ENCODE measurements around the gene ZNF32.

GRCh38 chr10:43667317-43667731, 18.6 kb upstream of the ZNF32 start:
- TF ChIP-seq, protein P1, sequence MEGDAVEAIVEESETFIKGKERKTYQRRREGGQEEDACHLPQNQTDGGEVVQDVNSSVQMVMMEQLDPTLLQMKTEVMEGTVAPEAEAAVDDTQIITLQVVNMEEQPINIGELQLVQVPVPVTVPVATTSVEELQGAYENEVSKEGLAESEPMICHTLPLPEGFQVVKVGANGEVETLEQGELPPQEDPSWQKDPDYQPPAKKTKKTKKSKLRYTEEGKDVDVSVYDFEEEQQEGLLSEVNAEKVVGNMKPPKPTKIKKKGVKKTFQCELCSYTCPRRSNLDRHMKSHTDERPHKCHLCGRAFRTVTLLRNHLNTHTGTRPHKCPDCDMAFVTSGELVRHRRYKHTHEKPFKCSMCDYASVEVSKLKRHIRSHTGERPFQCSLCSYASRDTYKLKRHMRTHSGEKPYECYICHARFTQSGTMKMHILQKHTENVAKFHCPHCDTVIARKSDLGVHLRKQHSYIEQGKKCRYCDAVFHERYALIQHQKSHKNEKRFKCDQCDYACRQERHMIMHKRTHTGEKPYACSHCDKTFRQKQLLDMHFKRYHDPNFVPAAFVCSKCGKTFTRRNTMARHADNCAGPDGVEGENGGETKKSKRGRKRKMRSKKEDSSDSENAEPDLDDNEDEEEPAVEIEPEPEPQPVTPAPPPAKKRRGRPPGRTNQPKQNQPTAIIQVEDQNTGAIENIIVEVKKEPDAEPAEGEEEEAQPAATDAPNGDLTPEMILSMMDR (IDR thresholded peaks at IDR 0.05) = peak in 4 of 6 experiments; percentile 6 to 40 (median 28)
- no peak for TF ChIP-seq POLR2A (IDR thresholded peaks at IDR 0.05)
